ENCODE measurements around the gene OVAAL. TPM values are rescaled to one million over a fixed set of nuclear protein-coding genes. Genes with fewer than 3 reads are reported as not detected.

OVAAL gene
- total RNA-seq, 2 experiments from 2014 or later = not detected

DNA sequence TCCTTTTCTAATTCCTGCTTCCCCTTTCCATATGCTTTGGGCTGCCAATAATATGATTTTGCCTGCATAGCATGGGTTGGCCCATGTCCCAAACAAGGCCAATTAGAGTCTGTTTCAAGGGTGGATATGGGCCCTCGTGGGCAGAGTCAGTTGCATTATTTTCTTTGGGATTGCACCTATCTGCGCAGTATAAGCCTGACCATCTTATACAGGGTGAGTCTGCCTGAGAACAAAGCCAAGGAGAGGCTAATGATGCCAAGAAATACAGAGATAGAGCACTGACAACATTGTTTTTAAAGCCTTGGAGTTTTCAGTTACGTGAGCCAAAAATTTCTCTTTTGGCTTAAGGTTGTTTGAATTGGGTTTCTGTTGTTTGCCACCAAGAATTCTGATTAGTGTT is 18.6 kb downstream of the OVAAL start:
- no peak overlapping the region for H2AFZ ChIP-seq (ENCODE audit: low read length)
- no peaks in the 10 kb centered on the region for H3K9me2 ChIP-seq (ENCODE audit: insufficient read depth, low read length)
- intact Hi-C loops (cut with micrococcal nuclease; ENCODE audit: unreplicated experiment) = no loop called here
- BruUV-seq (replicated peaks) = no TSS peak
- H3K4me1 ChIP-seq (ENCODE audit: insufficient read depth, low read length, poor library complexity, severe bottlenecking) = no peaks in the 10 kb centered on the region
- no peaks in the 10 kb centered on the region for H3K9me3 ChIP-seq (ENCODE audit: low read length)
- no peak overlapping the region for H3K27ac ChIP-seq (ENCODE audit: low read depth, low read length, poor library complexity, severe bottlenecking)
- H4K20me1 ChIP-seq (ENCODE audit: insufficient read depth, low read length) = no peaks in the 10 kb centered on the region
- H3K4me3 ChIP-seq (ENCODE audit: low read depth, low read length, poor library complexity, severe bottlenecking) = no peak overlapping the region
- H3K36me3 ChIP-seq (ENCODE audit: insufficient read depth, low read length) = no peaks in the 10 kb centered on the region
- no peak for TF ChIP-seq EZH2phosphoT487 (IDR thresholded peaks at IDR 0.05; ENCODE audit: borderline replicate concordance, low read depth, low read length)
- TF ChIP-seq, protein P1, sequence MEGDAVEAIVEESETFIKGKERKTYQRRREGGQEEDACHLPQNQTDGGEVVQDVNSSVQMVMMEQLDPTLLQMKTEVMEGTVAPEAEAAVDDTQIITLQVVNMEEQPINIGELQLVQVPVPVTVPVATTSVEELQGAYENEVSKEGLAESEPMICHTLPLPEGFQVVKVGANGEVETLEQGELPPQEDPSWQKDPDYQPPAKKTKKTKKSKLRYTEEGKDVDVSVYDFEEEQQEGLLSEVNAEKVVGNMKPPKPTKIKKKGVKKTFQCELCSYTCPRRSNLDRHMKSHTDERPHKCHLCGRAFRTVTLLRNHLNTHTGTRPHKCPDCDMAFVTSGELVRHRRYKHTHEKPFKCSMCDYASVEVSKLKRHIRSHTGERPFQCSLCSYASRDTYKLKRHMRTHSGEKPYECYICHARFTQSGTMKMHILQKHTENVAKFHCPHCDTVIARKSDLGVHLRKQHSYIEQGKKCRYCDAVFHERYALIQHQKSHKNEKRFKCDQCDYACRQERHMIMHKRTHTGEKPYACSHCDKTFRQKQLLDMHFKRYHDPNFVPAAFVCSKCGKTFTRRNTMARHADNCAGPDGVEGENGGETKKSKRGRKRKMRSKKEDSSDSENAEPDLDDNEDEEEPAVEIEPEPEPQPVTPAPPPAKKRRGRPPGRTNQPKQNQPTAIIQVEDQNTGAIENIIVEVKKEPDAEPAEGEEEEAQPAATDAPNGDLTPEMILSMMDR (conservative IDR thresholded peaks at IDR 0.05; ENCODE audit: low read length) = no peak
- no peaks in the 10 kb centered on the region for H3K79me2 ChIP-seq (ENCODE audit: insufficient read depth, low read depth, low read length)
- CTCF ChIA-PET (ENCODE audit: unreplicated experiment) = no interaction called here
- no peak for DNase-seq (ENCODE audit: low spot score)
- no peak overlapping the region for H3K4me2 ChIP-seq (ENCODE audit: low read length)
- POLR2A ChIA-PET = interaction anchor here (0.6 kb wide), 1 partner anchor 125 kb away, joined by 3 read pairs; no protein-coding TSS in a partner anchor

DNA sequence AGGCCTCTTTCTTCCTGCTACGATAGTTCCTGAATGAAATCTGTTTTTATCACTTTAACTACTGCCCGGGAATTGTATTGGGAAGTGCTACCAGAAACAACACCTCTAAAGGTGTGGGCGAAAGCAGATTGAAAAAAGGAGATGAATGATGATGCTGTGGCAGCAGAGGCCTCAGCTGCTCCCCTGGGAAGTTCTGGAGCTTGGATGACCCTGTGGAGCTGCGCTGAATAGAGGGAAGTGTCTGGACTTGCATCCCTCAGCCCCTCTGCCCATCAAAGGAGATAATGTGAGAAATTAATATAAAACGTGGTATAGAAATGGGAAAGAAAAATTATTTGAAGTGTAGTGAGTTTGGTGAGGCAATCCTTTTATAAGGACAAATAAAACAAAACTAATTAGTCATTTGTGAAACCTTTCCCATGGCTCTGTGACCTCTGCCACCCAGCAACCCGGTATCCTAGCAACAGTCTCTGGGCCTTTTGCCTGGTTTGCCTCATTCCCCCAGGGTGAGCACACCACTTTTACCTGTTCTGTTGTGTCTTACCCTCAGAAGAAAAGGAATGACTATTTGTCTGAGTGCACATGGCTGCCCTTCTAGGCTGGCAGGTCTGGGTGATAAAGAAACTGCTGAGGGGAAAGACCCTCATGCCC is 21.3 kb downstream of the OVAAL start:
- Histone ChIP-seq H3K79me2 (ENCODE audit: insufficient read depth, low read depth, low read length) (no peaks in the 10 kb centered on the region), H3K27ac (ENCODE audit: low read depth, low read length, poor library complexity, severe bottlenecking) (no peak overlapping the region), H3K9me2 (ENCODE audit: insufficient read depth, low read length) (no peaks in the 10 kb centered on the region), H4K20me1 (ENCODE audit: insufficient read depth, low read length) (no peaks in the 10 kb centered on the region), H3K9me3 (ENCODE audit: low read length) (no peaks in the 10 kb centered on the region), H3K4me1 (ENCODE audit: insufficient read depth, low read length, poor library complexity, severe bottlenecking) (no peaks in the 10 kb centered on the region), H3K36me3 (ENCODE audit: insufficient read depth, low read length) (no peaks in the 10 kb centered on the region), H2AFZ (ENCODE audit: low read length) (no peak overlapping the region), H3K4me2 (ENCODE audit: low read length) (no peak overlapping the region), H3K4me3 (ENCODE audit: low read depth, low read length, poor library complexity, severe bottlenecking) (no peak overlapping the region)
- DNase-seq (ENCODE audit: low spot score) = no peak
- TF ChIP-seq EZH2phosphoT487 (IDR thresholded peaks at IDR 0.05; ENCODE audit: borderline replicate concordance, low read depth, low read length) = no peak
- TF ChIP-seq, protein P1 (conservative IDR thresholded peaks at IDR 0.05; ENCODE audit: low read length) = no peak
- intact Hi-C loops (cut with micrococcal nuclease; ENCODE audit: unreplicated experiment) = no loop called here
- BruUV-seq (replicated peaks) = no TSS peak
- POLR2A ChIA-PET = interaction anchor here (0.7 kb wide), 1 partner anchor 354 kb away, joined by 4 read pairs; no protein-coding TSS in a partner anchor
- CTCF ChIA-PET (ENCODE audit: unreplicated experiment) = no interaction called here

DNA sequence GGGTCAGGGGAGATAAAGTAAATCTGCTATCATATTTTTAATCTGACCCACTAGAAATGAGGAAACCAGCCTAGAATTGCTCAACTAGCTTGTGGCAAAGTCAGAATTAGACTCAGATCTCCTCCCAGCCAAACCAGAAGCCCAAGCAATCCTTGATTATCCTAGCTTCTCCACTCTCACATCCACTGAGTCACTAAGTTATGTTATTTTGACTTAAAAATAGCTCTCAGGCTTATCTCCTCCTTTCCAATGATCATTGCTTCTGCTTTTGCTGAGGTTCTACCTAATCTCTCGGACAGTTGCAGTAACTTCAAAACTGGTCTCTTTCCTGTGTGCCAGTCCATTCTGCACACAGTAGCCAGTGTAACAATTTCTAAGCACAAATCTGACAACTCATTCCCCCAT is 22.9 kb downstream of the OVAAL start:
- H3K36me3 ChIP-seq (ENCODE audit: insufficient read depth, low read length) = no peaks in the 10 kb centered on the region
- H3K9me3 ChIP-seq (ENCODE audit: low read length) = no peaks in the 10 kb centered on the region
- CTCF ChIA-PET (ENCODE audit: unreplicated experiment) = no interaction called here
- no peak for DNase-seq (ENCODE audit: low spot score)
- intact Hi-C loops (cut with micrococcal nuclease; ENCODE audit: unreplicated experiment) = no loop called here
- no peak overlapping the region for H3K4me3 ChIP-seq (ENCODE audit: low read depth, low read length, poor library complexity, severe bottlenecking)
- H3K9me2 ChIP-seq (ENCODE audit: insufficient read depth, low read length) = no peaks in the 10 kb centered on the region
- H3K4me1 ChIP-seq (ENCODE audit: insufficient read depth, low read length, poor library complexity, severe bottlenecking) = no peaks in the 10 kb centered on the region
- H4K20me1 ChIP-seq (ENCODE audit: insufficient read depth, low read length) = no peaks in the 10 kb centered on the region
- no peak overlapping the region for H3K4me2 ChIP-seq (ENCODE audit: low read length)
- H3K79me2 ChIP-seq (ENCODE audit: insufficient read depth, low read depth, low read length) = no peaks in the 10 kb centered on the region
- POLR2A ChIA-PET = no interaction called here
- H3K27ac ChIP-seq (ENCODE audit: low read depth, low read length, poor library complexity, severe bottlenecking) = no peak overlapping the region
- H2AFZ ChIP-seq (ENCODE audit: low read length) = no peak overlapping the region
- TF ChIP-seq EZH2phosphoT487 (IDR thresholded peaks at IDR 0.05; ENCODE audit: borderline replicate concordance, low read depth, low read length) = no peak
- TF ChIP-seq, protein P1 (conservative IDR thresholded peaks at IDR 0.05; ENCODE audit: low read length) = no peak
- BruUV-seq (replicated peaks) = no TSS peak

Measured in OCI-LY7 (cell line).